Measurements from ENCODE around the gene USP21. TPM values are rescaled to one million over a fixed set of nuclear protein-coding genes. Genes with fewer than 3 reads are reported as not detected.
A peak's percentile ranks its signal among the peaks of the same experiment; 100 is the strongest.

Gene USP21
- total and polyA plus RNA-seq, 9 of the 15 experiments (the other 6 are each of a cell fraction or from before 2014, with no cell fraction given): 4.9 to 52.4 (median 21.6) TPM

DNA sequence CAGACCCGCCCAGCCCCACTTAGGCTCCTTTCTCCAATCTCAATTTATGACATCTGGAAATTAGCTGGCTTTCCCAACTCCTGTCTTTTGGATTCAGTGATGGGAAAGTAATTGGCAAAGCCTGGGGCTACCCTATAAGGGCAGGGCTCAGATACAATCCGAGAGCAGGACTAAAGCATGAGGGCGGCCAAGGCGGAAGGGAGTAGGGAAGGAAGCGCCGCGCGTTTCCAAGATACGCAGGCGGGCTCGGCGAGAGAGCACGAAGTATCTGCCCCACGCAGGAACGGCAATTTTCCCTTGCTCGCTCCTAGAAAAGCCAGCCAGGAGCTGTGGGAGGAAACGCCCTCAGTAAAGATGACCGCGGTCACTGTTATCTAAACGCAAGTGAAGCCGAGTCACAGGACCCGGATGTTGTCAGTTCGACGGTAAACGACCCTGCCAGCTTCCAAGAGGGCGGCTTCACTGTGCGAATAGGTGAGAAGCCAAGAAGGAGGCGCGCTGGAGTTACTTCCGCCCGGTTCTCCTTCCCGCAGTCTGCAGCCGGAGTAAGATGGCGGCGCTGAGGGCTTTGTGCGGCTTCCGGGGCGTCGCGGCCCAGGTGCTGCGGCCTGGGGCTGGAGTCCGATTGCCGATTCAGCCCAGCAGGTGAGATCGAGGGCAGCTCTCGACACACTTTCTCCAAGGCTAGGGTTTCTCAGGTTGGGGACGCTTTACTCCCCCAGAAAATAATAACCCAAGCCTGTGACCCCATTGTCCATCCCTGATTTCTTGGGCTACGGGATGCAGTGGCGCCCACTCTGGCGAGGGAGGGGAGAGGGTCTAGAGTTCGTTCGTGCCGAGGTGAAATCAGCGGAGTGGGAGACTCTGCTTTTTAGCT is 42.8 kb downstream of the USP21 start, which contains the start of gene NDUFS2 (continued):
- TF ChIP-seq PPARD (CRISPR knock-in tag; IDR thresholded peaks at IDR 0.05) (no peak), ZNF239 (CRISPR knock-in tag; IDR thresholded peaks at IDR 0.05) (0 out of 2 replicates have a peak, but pooled peaks have one; percentile 34), HMGN3 (IDR thresholded peaks at IDR 0.05; ENCODE audit: borderline replicate concordance, extremely low read depth, insufficient read length, low read depth, low read length) (peak; percentile 61), ZNF766 (CRISPR knock-in tag; conservative IDR thresholded peaks at IDR 0.05) (peak; percentile 79), MTA3 (IDR thresholded peaks at IDR 0.05; ENCODE audit: borderline replicate concordance) (peak; percentile 60; the same call in 1 of the 2 replicates), SMAD1 (IDR thresholded peaks at IDR 0.05; ENCODE audit: low read depth, low read length, partially characterized antibody) (peak; percentile 31), CTBP1 (IDR thresholded peaks at IDR 0.05; ENCODE audit: borderline replicate concordance) (peak; percentile 69), RCOR1 (IDR thresholded peaks at IDR 0.05; ENCODE audit: borderline replicate concordance in 1 of 2, low read depth in 2 of 2, low read length in 2 of 2) (peak in 1 of 2 experiments; percentile 37; a peak in 3 of 4 replicates), ELF1 (tag; IDR thresholded peaks at IDR 0.05) (peak; percentile 99), ZNF41 (CRISPR knock-in tag; conservative IDR thresholded peaks at IDR 0.05) (peak; percentile 58; the same call in 1 of the 2 replicates), ZBTB9 (CRISPR knock-in tag; IDR thresholded peaks at IDR 0.05) (peak; percentile 53; the same call in 1 of the 2 replicates)
- TF ChIP-seq, protein P1, sequence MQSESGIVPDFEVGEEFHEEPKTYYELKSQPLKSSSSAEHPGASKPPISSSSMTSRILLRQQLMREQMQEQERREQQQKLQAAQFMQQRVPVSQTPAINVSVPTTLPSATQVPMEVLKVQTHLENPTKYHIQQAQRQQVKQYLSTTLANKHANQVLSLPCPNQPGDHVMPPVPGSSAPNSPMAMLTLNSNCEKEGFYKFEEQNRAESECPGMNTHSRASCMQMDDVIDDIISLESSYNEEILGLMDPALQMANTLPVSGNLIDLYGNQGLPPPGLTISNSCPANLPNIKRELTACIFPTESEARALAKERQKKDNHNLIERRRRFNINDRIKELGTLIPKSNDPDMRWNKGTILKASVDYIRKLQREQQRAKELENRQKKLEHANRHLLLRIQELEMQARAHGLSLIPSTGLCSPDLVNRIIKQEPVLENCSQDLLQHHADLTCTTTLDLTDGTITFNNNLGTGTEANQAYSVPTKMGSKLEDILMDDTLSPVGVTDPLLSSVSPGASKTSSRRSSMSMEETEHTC (IDR thresholded peaks at IDR 0.05): peak; percentile 75
- TF ChIP-seq, protein P2, sequence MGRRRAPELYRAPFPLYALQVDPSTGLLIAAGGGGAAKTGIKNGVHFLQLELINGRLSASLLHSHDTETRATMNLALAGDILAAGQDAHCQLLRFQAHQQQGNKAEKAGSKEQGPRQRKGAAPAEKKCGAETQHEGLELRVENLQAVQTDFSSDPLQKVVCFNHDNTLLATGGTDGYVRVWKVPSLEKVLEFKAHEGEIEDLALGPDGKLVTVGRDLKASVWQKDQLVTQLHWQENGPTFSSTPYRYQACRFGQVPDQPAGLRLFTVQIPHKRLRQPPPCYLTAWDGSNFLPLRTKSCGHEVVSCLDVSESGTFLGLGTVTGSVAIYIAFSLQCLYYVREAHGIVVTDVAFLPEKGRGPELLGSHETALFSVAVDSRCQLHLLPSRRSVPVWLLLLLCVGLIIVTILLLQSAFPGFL (CRISPR knock-in tag; IDR thresholded peaks at IDR 0.05): peak; percentile 66
